IPS-18c (cell line): ENCODE results near the gene PRC1.
"Not testable (repeated sequence)": the region's sequence is repeated elsewhere in the genome, so short reads cannot be mapped to it uniquely, and the experiment has no call there.

Source experiments
- H3K4me3 ChIP-seq: 2 replicates; pipeline ENCODE4 v1.7.0; 2013; ENCODE audit warnings: low read depth, mild to moderate bottlenecking, low read length, moderate library complexity; ENCODE audit not compliant: insufficient read depth
- H3K9me3 ChIP-seq: one replicate; pipeline ENCODE4 v1.6.1; 2013; ENCODE audit warnings: mild to moderate bottlenecking, low read length, moderate library complexity; ENCODE audit not compliant: control insufficient read depth, insufficient read depth

The PRC1 gene

DNA sequence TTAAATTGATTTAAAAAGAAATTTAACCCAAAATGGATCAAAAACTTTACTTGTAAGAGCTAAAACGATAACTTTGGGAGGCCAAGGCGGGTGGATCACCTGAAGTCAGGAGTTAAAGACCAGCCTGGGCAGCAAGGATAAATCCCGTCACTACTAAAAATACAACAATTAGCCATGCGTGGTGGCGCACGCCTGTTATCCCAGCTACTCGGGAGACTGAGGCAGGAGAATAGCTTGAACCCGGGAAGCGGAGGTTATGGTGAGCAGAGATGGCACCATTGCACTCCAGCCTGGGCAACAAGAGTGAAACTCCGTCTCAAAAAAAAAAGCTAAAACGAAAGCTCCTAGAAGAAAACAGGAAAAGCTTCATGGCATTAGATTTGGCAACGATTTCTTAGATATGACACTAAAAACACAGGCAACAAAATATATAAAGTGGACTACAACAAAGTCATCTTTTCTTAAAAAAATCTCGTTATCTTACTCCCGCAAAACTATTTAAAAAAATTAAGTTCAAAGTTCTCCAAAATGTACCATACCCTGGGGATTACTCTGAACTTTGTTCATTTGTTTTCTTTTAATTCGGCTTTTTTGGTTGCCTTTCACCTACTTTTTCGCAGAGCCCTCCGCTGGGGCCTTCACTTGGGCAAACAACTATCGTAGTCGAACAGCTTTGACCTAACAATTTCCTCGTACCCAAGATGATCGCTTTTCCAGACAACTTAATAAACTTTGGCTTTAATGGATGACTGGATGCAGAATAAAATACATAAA lies 64.9 kb downstream of the PRC1 start:
- H3K9me3 ChIP-seq: no peaks in the 10 kb centered on the region
- no peak overlapping the region for H3K4me3 ChIP-seq

DNA sequence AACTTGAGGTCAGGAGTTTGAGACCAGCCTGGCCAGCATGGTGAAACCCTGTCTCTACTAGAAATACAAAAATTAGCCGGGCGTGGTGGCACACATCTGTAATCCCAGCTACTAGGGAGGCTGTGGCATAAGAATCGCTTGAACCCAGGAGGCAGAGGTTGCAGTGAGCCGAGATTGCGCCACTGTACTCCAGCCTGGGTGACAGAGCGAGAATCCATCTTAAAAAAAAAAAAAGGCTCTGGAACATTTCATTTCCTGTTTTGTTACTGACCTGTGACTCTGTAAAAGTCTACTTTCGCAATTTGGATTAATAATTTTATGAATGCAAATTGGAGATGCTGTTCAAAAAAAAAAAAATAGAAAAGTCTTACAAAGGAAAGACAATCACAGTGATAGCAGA lies 66.2 kb downstream of the PRC1 start:
- H3K4me3 ChIP-seq, H3K9me3 ChIP-seq: not testable (repeated sequence)

DNA sequence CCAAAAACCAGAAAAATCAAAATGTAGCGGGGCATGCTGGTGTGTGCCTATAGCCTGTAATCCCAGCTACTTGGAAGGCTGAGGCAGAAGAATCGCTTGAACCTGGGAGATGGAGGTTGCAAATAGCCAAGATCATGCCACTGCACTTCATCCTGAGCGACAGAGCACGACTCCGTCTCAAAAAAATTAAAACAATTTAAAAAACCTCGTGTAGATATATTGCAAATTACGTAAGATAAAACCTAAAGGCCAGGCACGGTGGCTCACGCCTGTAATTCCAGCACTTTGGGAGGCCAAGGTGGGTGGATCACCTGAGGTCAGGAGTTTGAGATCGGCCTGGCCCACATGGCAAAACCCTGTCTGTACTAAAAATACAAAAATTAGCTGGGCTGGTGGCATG lies 67.6 kb downstream of the PRC1 start:
- H3K9me3 ChIP-seq, H3K4me3 ChIP-seq: not testable (repeated sequence)

DNA sequence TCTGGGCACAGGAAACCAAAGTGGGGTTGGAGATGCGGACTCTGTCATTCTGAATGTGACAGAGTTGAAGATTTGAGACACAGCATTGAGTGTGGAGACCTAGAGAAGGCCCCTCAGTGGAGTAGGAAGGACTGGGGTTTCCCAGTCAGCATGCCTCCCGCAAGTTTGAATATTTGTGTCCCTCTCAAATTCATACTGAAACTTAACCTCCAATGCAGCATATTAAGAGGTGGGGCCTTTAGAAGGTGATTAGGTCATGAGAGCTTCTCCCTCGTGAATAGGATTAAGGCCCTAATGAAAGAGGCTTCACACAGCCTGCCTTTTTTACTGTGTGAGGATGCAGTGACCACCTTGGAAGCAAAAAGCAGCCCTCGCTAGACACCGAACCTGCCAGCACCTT lies 70.0 kb downstream of the PRC1 start:
- H3K4me3 ChIP-seq: no peak overlapping the region
- H3K9me3 ChIP-seq: no peaks in the 10 kb centered on the region

DNA sequence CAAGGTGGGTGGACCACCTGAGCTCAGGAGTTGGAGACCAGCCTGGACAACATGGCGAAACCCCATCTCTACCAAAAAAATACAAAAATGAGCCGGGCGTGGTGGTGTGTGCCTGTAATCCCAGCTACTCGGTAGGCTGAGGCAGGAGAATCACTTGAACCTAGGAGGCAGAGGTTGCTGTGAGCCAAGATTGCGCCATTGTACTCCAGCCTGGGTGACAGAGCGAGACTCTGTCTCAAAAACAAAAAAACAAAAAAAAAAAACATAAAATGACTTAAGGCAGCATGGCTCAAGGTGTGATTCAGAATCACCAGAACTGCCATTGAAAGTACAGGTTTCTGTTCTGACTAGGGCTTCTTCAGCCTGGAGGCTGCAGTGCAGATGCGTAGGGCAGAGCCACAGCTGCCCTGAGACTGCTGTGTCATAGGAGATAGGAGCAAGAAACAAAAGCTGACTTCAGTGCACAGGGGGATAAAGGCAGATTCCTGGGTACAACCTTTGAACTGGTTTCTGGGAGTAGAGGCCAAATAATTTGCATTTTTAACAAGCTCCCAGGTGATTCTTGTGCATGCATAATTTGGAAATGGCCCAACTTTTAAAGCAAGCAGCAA lies 71.5 kb downstream of the PRC1 start:
- not testable (repeated sequence) for H3K4me3 ChIP-seq, H3K9me3 ChIP-seq

DNA sequence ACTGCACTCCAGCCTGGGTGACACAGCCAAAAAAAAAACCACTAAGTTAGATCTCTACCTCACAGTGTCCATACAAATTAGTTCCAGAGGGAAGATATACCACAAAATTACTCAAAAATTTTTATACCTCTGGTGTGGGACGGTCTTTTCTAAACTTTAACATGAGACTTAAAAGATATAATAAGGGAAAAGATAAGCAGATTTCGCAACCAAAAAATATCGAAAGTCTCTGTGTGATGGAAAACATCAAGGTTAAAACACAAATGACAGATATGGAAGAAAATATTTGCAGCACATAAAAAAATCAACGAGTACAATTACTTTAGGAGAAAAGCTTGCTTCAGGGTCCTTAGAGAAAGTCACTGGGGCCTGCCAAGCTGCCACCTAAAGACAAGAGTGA lies 72.4 kb downstream of the PRC1 start:
- Histone ChIP-seq H3K9me3 (no peaks in the 10 kb centered on the region), H3K4me3 (no peak overlapping the region)

DNA sequence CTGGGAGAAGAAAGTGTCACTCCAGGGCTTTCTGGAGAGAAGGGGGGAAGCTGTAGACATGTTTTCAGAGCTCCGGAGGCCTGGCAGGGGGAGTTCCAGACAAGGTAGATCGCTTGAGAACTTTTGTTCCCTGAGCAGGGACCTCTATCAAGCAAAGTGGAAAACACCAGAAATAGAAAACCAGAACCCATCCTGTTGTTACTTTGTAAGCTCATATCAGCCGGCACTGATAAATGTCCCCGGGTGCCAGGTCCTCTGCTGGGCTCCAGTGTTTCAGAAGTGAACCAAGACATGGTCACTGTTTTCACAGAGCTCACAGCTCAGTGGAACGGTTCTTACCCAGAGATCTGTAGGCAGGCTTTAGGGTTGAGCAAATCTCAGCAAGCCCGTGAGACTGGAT lies 75.5 kb downstream of the PRC1 start:
- Histone ChIP-seq H3K4me3 (no peak overlapping the region), H3K9me3 (no peaks in the 10 kb centered on the region)

DNA sequence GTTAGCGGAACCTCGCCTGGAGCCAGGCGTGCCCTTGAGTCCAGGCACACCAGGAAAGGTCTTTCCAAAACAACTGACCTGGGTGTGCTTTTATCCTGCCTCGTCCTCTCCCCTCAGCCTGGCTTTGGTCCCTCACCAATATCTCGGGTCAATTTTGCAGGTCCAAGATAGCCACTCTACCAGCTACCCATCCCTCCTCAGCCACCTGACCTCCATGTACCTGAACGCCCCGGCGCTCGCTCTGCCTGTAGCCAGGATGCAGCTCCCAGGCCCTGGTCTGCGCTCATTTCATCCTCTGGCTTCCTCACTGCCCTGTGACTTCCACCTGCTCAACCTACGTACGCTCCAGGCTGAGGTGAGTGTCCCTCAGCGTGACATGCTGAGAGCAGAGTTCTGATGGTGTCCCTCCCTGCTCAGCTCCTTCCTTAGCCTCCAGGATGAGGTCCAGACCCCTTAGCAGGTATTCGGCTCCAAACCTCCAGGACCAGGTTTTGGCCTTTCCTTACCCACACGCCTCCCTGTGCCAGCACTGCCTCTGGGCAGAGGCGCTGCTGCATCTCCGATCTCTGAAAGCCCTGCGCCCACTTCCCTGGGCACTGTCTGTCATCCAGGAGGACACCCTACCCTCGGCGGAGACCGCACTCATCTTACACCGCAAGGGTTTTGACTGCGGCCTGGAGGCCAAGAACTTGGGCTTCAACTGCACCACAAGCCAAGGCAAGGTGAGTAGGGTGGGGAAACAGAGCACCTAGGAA lies 76.1 kb downstream of the PRC1 start:
- H3K4me3 ChIP-seq: no peak overlapping the region
- no peaks in the 10 kb centered on the region for H3K9me3 ChIP-seq

DNA sequence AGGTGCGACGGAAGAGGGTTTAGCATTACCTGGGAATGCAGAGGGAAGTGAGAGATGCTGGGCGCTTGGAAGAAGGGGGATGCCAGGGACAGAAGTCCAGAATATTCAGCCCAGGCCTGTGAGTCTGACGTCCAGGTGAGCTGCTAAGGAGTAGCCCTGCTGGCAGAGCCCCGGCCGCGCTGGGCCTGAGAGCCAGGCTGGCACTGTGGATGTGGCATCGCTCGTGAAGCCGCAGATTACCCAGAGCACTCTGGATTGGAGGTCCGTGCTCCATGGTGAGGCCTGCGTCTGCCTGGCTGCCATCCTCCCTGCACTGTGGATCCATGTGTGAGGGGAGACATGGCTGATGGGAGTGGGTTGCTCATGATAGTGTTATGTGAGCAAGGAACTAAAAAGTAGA lies 76.8 kb downstream of the PRC1 start:
- no peaks in the 10 kb centered on the region for H3K9me3 ChIP-seq
- no peak overlapping the region for H3K4me3 ChIP-seq

DNA sequence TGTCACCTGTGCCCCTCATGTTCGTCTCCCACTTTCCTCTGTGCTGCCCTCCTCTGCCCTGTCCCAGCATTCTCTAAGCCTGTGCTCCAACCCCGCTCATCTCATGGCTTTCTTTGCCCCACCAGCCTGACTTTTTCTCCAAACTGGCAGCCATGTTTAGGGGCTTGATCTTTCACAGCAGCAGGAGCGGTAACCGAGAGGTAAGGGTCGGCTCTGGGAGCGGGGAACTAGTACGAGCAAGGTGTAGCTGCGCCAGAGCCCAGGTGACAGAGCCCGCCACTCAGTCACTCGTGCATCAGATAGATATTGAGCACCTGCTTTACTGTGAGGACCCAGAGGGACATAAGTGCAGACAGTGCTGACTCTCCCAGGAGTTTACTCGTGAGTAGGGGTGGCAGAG lies 77.9 kb downstream of the PRC1 start:
- no peak overlapping the region for H3K4me3 ChIP-seq
- no peaks in the 10 kb centered on the region for H3K9me3 ChIP-seq
